Stimulated activated CD8-positive, alpha-beta memory T cell treated with anti-CD3 and anti-CD28 coated beads, Interleukin-7, amount 100 ng/mL, for 24 hours (primary cell): ENCODE data around the gene MED13L.
"Not testable (repeated sequence)": the region's sequence is repeated elsewhere in the genome, so short reads cannot be mapped to it uniquely, and the experiment has no call there.

ENCODE experiments used
- DNase-seq: peaks from one replicate; pipeline ENCODE4 v3.0.0-alpha.2; 2020; ENCODE audit warnings: low read depth

Gene MED13L

DNA sequence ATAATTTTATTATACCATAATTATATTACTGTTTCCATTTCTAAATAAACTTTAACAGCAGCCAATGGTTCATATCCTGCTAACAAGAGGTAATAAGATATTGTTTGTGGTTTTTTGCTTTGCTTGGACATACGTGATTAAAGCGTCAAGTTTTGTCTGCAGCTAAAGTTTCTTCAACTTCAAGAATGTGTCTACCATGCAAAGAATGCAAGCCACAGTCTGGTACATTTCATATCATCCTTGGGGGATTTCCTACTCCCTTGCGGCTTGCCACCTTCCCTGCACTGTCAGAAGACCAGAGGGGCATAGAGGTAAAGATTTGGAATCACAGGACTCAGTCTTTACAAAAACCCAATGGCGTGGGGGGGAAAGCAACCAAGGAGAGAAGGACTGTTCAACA, 125.2 kb downstream of the MED13L start:
- DNase-seq, result no peak

GRCh38 chr12:116150452-116150851, 127.0 kb downstream of the MED13L start:
- no peak for DNase-seq

DNA sequence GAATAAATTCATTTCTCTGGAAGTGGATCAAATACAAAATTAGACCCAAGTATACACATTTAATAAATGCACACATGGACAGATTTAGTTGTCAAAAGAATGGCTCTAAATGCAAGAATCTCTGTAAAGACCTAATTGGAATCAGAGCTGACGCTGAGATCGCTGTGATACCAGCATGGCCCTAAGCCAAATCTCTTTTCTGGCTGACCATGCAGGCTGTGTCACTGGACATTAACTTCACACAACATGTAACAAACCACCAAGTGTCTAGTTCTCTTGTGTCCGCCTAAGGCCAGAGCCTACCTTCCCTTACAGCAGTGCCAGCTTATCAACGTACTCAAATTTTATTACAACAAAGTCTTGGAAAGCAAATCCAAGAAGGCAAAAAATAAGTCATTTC, 127.5 kb downstream of the MED13L start:
- no peak for DNase-seq

GRCh38 chr12:116148844-116149243, 128.6 kb downstream of the MED13L start:
- no peak for DNase-seq

DNA sequence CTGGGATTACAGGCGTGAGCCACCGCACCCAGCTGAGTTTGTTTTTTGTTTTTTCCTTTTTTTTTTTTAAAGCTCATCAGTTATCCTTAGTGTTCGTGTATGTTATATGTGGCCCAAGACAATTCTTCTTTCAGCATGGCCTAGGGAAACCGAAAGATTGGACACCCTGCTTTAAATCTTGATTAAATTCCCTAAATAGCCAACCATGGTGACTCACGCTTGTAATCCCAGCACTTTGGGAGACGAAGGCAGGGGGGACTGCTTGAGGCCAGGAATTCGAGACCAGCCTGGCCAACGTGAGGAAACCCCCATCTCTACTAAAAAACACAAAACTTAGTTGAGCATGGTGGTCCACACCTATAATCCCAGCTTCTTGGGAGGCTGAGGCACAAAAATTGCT, 131.1 kb downstream of the MED13L start:
- no peak for DNase-seq

GRCh38 chr12:116145451-116145850, 132.0 kb downstream of the MED13L start:
- no peak for DNase-seq

- DNase-seq, result no peak
Observed at GRCh38 chr12:116144384-116144783, 133.1 kb downstream of the MED13L start.

GRCh38 chr12:116143909-116144308, 133.6 kb downstream of the MED13L start:
- DNase-seq, result no peak

GRCh38 chr12:116142936-116143898, 134.3 kb downstream of the MED13L start:
- DNase-seq, result no peak

DNA sequence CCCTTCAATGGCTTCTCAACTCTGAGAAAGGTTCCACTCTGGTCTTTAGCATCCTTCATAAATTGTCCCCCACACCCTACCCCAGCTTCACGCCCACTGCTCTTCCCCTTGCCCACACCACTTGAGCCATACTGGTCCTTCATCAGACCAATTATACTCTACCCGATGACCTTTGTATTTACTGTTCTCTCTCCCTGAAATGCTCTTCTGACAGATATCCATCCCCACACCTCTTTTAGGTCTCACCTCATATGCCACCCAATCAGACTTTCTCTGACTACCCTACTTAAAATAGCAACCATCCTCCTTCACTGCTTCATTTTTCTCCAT, 135.7 kb downstream of the MED13L start:
- DNase-seq, result no peak

DNA sequence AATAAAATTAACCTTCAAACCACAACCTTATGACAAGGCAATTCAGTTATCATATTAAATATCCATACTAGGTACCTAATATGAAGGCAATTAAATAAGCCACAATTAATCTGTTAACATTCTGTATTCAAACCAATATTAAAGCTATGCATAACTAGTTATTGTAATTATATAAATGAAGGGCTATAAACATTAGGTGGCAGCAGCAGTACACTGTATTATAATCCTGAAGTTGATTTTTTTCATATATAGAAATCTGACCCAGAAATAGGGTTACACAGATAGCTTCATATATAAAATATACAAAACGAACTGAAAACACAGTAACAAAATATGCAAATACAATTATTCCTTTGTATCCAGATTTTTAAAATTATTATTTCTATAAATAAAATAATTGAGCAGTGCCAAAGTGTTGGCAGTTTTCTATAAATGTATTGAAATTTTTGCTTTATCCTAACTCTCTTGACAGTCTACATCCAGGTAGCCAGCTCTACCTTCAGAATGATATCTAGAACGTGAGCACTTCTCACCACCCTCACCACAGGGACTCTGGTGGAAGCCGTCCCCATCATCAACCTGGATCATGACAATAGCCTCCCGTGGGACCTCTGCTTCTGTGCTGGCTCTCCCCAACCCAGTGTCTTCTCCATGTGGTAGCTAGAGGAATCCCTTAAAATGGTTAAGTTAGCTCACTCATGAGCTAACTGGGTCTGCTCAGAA, 136.2 kb downstream of the MED13L start:
- DNase-seq, result no peak

DNA sequence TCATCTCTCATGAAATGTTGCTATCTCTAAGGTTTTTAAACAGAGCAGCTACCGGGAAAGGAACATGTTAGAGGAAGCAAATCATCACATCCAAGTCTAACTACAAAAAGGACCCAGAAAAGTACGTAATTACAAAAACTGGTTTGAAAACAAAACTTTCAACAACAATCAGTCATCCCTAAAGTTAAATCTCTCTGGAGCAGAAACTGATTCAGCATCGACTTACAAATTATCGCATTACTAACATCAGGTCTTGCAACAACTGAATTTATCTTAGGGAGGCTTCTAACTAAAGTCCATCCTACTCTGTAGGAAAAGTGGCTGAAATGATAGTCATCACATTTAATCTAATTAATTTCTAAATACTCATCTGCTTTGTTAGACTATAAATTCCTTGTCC, 137.0 kb downstream of the MED13L start:
- no peak for DNase-seq

GRCh38 chr12:116138781-116139180, 138.7 kb downstream of the MED13L start:
- no peak for DNase-seq

DNA sequence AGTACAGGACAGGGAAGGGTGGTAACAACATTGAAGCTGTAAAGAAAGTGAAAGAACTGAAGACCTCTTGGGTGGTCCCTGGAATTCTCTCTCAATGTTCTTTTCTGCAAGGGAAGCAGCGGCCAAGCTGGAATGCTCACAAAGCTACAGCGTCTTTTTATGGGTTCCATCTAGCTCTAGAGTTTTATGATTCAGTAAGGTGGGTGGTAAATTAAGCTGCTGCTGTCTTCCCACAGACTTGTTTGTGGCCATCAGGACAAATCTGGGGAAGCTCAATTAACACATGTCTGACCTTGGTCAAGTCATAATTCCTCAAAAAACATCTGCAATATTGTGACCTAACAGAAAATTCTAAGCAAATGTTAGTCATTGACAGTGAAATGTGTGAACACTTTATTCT, 139.1 kb downstream of the MED13L start:
- no peak for DNase-seq

DNA sequence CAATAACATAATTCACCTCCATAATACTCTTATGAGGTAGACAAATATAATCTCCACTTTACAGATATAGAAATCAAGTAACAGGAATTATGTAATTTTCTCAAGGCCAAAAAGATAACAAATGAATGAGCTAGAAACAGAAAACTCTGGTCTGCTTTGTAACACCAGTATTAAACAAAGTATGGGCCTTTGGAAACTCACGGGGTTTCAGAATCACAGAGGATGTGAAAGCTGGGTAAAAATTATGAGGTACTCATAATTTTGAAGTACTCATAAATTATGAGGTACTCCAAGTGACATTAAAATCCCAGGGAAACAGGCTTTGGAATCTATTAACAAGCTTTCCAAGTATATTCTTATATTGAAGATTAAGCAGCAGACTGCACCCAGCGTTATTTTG, 140.2 kb downstream of the MED13L start:
- DNase-seq, result no peak

DNA sequence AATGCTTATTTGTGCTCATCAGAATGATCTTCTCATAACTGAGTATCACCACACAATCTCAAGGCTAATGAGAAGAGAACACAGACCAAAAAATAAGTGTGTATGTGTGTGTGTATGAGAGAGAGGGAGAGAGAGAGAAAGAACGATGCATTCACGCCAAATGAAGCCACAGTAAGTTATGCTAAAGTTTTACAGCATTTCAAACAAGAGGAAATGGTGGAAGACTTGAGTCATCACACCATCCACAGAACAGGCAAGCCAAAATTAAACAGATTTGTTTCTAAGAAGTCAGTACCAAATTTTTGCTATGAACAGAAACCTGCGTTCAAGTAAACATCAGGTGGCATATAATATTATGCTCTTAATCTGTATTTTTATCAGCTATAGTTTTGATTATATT, 141.2 kb downstream of the MED13L start:
- no peak for DNase-seq

DNA sequence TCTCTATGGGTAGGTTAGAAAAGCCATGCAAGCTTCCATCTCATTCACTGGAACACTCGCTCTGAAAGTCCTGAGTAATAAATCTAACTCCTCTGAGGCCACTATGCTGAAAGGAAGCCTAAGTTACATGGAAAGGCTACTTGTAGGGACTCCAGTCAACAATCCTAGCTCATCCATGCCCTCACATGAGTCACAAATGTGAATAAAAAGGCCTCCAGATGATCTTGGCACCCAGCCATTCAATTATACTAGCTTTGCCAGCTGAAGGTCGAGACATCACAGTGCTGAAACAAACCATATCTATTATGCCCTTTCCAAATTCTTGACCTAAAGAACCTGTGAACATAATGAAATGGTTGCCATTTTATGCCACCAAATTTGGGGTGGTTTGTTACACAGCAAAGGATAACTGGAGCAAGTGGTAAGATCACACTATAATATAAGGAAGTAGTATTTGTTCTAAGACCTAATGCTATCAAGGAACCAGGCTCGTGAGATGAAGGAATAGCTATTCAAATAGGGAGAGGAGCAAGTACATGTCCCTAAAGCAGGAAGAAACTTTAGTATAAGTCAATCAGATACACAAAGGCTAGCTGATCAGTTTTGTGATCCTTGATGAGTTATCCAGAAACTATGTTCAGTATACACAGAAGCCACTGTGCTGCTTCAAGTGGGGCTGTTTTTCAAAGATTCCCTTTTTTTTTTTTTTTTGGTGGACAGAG, 142.1 kb downstream of the MED13L start:
- no peak for DNase-seq

- no peak for DNase-seq
Observed at GRCh38 chr12:116133636-116134214, 143.8 kb downstream of the MED13L start.

DNA sequence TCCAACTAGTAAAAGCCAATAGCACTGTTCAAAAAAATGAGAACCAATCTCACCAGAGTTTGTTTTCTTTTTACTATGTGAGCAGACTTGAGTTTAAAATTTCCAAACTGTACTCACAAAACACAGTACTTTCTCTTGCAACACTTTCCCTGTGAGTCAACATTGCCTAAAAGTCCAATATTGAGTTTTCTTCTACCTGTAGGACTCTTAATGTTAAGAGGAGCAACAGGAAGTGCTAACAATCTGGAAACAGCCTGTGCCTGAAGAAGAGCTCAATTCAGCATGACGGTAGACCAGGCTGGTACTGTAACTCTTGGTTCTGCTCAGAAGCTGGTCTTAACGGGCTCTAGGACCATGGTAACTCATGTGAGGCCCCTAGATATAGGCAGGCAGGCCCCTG, 144.3 kb downstream of the MED13L start:
- DNase-seq, result no peak

DNA sequence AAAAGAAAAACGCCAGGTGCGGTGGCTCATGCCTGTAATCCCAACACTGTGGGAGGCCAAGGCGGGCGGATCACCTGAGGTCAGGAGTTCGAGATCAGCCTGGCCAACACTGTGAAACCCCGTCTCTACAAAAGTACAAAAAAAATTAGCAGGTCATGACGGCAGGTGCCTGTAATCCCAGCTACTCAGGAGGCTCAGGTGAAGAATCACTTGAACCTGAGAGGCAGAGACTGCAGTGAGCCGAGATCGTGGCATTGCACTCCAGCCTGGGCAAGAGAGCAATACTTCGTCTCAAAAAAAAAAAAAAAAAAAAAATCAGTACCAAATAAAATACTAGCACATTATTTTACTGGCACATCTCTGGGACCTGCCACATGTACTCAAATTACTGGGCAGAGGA, 145.5 kb downstream of the MED13L start:
- not testable (repeated sequence) for DNase-seq

DNA sequence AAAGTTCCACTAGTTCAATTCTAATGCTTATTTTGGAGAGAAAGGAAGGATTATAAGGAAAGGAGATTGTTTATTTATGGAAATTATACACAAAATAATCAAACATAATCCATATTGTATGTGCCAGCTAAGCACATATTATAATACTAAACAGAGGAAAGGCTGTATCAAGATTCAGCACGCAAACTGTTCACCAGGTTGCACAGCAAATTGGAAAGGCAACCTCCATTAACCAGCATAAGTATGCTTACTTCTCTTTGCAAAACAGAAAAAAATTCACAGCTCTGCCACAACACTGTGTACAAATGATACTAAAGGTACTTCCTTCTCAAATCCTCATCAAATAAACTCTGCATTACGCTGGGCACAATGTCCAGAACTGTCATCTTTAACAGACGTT, 146.3 kb downstream of the MED13L start:
- DNase-seq, result no peak

DNA sequence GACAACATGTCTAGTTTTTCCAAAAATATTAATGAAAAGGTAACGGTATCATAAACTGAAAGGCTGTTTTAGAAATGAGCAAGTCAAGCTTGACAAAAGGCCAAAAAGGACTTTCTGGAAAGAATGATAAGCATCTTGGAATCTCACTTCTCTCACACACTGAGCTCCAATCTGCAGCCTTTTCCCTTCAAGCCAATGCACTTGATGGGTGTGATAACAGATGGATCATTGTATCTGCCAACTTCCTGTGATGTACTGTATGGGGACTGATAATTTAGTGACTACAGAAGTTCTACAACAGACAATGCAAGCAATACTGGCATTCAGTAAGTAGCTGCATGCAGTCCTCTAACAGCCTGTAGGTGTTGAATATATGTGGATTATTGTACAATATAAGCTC, 147.1 kb downstream of the MED13L start:
- DNase-seq, result no peak
